Memory B cell (primary cell): ENCODE measurements around the gene TYK2.
"Not testable (repeated sequence)": the region's sequence is repeated elsewhere in the genome, so short reads cannot be mapped to it uniquely, and the experiment has no call there.

Experiments used
- ATAC-seq: fragments of 150-1000 bp; cut with Tn5 transposase; 2 replicates; pipeline ENCODE4 v1.10.0; 2021; ENCODE audit warnings: low read depth, mild to moderate bottlenecking, moderate library complexity
- DNase-seq, 2 donors: peaks; one replicate each; pipeline ENCODE4 v3.0.0; 2022; ENCODE audit warnings: low spot score in 2 of 2
- H3K27ac Mint-ChIP-seq: one replicate; pipeline ENCODE4 v1.8.0; 2022; ENCODE audit warnings: mild to moderate bottlenecking, moderate library complexity, mixed read lengths
- H3K27me3 Mint-ChIP-seq: one replicate; pipeline ENCODE4 v1.8.0; 2022; ENCODE audit warnings: mixed read lengths
- H3K36me3 Mint-ChIP-seq: one replicate; pipeline ENCODE4 v1.8.0; 2022; ENCODE audit warnings: mild to moderate bottlenecking, mixed read lengths
- H3K4me1 Mint-ChIP-seq: one replicate; pipeline ENCODE4 v1.8.0; 2022; ENCODE audit warnings: mixed read lengths
- H3K4me3 Mint-ChIP-seq: one replicate; pipeline ENCODE4 v1.8.0; 2022; ENCODE audit warnings: mild to moderate bottlenecking, moderate library complexity, mixed read lengths
- H3K9me3 Mint-ChIP-seq: one replicate; pipeline ENCODE4 v1.8.0; 2022; ENCODE audit warnings: mixed read lengths

TYK2 gene

DNA sequence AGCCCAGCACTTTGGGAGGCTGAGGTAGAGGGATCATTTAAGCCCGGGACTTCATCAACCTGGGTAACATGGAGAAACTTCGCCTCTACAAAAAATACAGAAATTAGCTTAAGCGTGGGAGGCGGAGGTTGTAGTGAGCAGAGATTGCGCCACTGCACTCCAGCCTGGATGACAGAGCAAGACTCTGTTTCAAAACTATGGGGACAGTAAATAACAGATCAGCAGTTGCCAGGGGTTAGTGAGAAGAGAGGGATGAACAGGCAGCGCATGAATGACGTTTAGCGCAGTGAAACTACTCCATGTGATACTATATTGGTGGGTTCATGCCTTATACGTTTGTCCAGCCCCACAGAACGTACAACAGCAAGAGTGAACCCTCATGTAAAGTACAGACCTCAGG is 33.9 kb downstream of the TYK2 start:
- no peaks in the 10 kb centered on the region for H3K27me3 Mint-ChIP-seq
- H3K4me1 Mint-ChIP-seq: no peaks in the 10 kb centered on the region
- H3K27ac Mint-ChIP-seq: no peak overlapping the region
- DNase-seq (no peak), ATAC-seq (no peak)
- peaks cover 2% of the 10 kb centered on the region for H3K36me3 Mint-ChIP-seq
- H3K4me3 Mint-ChIP-seq: no peak overlapping the region
- no peaks in the 10 kb centered on the region for H3K9me3 Mint-ChIP-seq

GRCh38 chr19:10344780-10345179 is 35.6 kb downstream of the TYK2 start:
- Mint-ChIP-seq H3K27me3 (no peaks in the 10 kb centered on the region), H3K4me1 (peaks cover 2% of the 10 kb centered on the region), H3K36me3 (peaks cover under 1% of the 10 kb centered on the region), H3K9me3 (no peaks in the 10 kb centered on the region), H3K4me3 (no peak overlapping the region), H3K27ac (no peak overlapping the region)
- DNase-seq (no peak), ATAC-seq (no peak)

DNA sequence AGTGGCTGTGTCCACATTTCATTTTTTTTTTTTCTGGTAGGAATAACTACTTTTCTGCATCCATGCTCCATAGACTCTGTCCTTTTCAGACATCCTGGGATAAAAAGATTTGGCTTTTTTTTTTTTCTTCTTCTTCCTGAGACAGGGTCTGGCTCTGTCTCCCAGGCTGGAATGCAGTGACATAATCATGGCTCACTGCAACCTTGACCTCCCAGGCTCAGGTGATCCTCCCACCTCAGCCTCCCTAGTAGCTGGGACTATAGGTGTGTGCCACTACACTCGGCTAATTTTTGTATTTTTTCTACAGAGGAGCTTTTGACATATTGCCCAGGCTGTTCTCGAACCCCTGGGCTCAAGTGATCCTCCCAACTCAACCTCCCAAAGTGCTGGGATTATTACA is 36.9 kb downstream of the TYK2 start:
- ATAC-seq: no peak
- no peaks in the 10 kb centered on the region for H3K9me3 Mint-ChIP-seq
- no peak overlapping the region for H3K27ac Mint-ChIP-seq
- DNase-seq: no peak
- H3K36me3 Mint-ChIP-seq: no peaks in the 10 kb centered on the region
- H3K27me3 Mint-ChIP-seq: no peaks in the 10 kb centered on the region
- H3K4me1 Mint-ChIP-seq: peaks cover 9% of the 10 kb centered on the region
- no peak overlapping the region for H3K4me3 Mint-ChIP-seq

GRCh38 chr19:10339977-10340376 is 40.4 kb downstream of the TYK2 start:
- ATAC-seq (no peak), DNase-seq (no peak)
- Mint-ChIP-seq H3K27ac (peak overlapping the region; percentile 92), H3K9me3 (no peaks in the 10 kb centered on the region), H3K4me1 (peaks cover 14% of the 10 kb centered on the region), H3K27me3 (no peaks in the 10 kb centered on the region), H3K4me3 (peak overlapping the region; percentile 97), H3K36me3 (peaks cover 2% of the 10 kb centered on the region)

GRCh38 chr19:10339380-10339960 is 40.9 kb downstream of the TYK2 start, which contains the start of gene ICAM3:
ICAM3 (minus strand) TSS chr19:10339624; CDS start chr19:10339614, 10 bp downstream.
- peak; percentile 51 to 62 for DNase-seq
- peaks cover 2% of the 10 kb centered on the region for H3K36me3 Mint-ChIP-seq
- H3K9me3 Mint-ChIP-seq: no peaks in the 10 kb centered on the region
- peak within 1 kb of the TSS; percentile 92 for H3K27ac Mint-ChIP-seq
- ATAC-seq: peak; percentile 100
- H3K4me1 Mint-ChIP-seq: peaks cover 14% of the 10 kb centered on the region
- no peaks in the 10 kb centered on the region for H3K27me3 Mint-ChIP-seq
- H3K4me3 Mint-ChIP-seq: peak within 1 kb of the TSS; percentile 97

DNA sequence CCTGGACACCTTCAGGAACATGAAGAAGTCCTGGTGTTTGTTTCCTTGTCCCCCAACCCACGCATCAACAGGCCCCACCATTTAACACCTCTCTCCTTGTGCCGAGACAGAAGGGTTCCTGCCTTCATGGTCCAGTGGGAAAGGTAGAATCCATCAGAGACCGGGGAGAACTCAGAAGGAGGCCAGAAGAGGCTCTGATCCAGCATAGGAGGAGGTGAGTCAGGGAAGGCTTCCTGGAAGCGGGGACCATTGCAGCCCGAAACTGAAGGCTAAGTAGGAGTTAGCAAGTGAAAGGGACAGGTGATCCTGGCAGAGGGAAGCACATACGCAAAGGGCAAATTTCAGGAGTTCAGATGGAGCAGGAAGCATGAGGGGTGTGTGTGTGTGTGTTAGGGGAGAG is 41.4 kb downstream of the TYK2 start:
- peak; percentile 1 for ATAC-seq
- peaks cover 2% of the 10 kb centered on the region for H3K36me3 Mint-ChIP-seq
- H3K4me1 Mint-ChIP-seq: peaks cover 14% of the 10 kb centered on the region
- no peak for DNase-seq
- H3K4me3 Mint-ChIP-seq: peak overlapping the region; percentile 97
- H3K9me3 Mint-ChIP-seq: no peaks in the 10 kb centered on the region
- H3K27ac Mint-ChIP-seq: peak overlapping the region; percentile 92
- no peaks in the 10 kb centered on the region for H3K27me3 Mint-ChIP-seq

DNA sequence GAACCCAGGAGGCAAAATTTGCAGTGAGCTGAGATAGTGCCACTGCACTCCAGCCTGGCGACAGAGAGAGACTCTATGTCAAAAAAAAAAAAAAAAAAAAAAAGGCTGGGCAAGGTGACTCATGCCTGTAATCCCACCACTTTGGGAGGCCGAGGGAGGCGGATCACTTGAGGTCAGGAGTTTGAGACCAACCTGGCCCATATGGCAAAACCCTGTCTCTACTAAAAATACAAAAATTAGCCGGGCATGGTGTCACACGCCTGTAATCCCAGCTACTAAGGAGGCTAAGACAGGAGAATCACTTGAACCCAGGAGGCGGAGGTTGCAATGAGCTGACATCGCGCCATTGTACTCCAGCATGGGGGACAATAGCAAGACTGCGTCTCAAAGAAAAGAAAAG is 43.6 kb downstream of the TYK2 start:
- H3K4me3 Mint-ChIP-seq, DNase-seq, H3K9me3 Mint-ChIP-seq, H3K27me3 Mint-ChIP-seq, ATAC-seq, H3K27ac Mint-ChIP-seq, H3K36me3 Mint-ChIP-seq: not testable (repeated sequence)
- H3K4me1 Mint-ChIP-seq: peaks cover 22% of the 10 kb centered on the region

GRCh38 chr19:10335352-10335985 is 44.9 kb downstream of the TYK2 start:
- peaks cover 2% of the 10 kb centered on the region for H3K36me3 Mint-ChIP-seq
- H3K4me3 Mint-ChIP-seq: peak overlapping the region; percentile 58
- H3K4me1 Mint-ChIP-seq: peaks cover 19% of the 10 kb centered on the region

DNA sequence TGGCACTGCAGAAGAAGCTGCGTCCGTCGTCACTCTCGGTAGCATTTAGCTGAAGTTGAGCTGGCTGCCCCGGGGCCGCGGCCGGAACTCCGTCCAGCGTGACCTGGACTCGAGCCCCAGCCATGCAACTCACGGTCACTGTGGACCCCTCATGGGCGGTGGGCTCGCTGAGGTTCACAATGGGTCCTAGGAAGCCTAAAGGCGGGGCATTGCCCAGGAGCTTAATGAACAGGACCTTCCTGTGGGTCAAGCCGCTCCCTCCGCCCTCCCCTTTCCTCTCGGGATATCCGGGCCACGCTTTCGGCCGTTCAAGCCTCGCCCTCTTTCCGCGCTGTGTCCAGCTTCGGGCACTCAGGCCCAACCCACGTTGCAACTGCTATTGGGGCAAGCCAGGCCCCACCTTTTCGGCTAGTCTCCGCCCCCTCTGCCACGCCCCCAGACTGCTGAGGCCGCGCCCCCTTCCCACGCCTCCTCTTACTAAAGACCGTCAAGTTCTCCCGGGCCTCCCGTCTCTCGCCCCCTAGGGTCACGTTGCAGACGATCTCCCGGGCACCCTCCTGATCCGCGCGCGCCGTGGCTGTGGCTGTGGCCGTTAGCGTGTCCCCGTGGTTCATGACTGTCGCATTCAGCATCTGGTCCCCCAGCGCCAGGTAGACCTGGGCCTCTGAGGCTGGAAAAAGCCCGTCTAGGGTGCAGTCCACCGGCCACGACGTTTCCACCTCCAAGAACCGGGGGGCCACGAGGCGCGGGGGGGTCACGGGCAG is 45.6 kb downstream of the TYK2 start:
- no peaks in the 10 kb centered on the region for H3K27me3 Mint-ChIP-seq
- H3K27ac Mint-ChIP-seq: peak overlapping the region; percentile 94
- H3K9me3 Mint-ChIP-seq: no peaks in the 10 kb centered on the region
- peaks cover 2% of the 10 kb centered on the region for H3K36me3 Mint-ChIP-seq
- DNase-seq (no peak), ATAC-seq (no peak)
- peaks cover 19% of the 10 kb centered on the region for H3K4me1 Mint-ChIP-seq
- H3K4me3 Mint-ChIP-seq: peak overlapping the region; percentile 32

More at GRCh38 chr19:10335352-10335985, 44.9 kb downstream of the TYK2 start:
- Mint-ChIP-seq H3K27ac (no peak overlapping the region), H3K27me3 (no peaks in the 10 kb centered on the region), H3K9me3 (no peaks in the 10 kb centered on the region)
- no peak for DNase-seq
- no peak for ATAC-seq

- H3K4me3 Mint-ChIP-seq: peak overlapping the region; percentile 87
- H3K36me3 Mint-ChIP-seq: peaks cover 5% of the 10 kb centered on the region
- ATAC-seq (no peak), DNase-seq (no peak)
- H3K9me3 Mint-ChIP-seq: no peaks in the 10 kb centered on the region
- H3K27ac Mint-ChIP-seq: peak overlapping the region; percentile 94
- peaks cover 17% of the 10 kb centered on the region for H3K4me1 Mint-ChIP-seq
- no peaks in the 10 kb centered on the region for H3K27me3 Mint-ChIP-seq
These were observed 46.4 kb downstream of the TYK2 start for GRCh38 chr19:10333758-10334587.

DNA sequence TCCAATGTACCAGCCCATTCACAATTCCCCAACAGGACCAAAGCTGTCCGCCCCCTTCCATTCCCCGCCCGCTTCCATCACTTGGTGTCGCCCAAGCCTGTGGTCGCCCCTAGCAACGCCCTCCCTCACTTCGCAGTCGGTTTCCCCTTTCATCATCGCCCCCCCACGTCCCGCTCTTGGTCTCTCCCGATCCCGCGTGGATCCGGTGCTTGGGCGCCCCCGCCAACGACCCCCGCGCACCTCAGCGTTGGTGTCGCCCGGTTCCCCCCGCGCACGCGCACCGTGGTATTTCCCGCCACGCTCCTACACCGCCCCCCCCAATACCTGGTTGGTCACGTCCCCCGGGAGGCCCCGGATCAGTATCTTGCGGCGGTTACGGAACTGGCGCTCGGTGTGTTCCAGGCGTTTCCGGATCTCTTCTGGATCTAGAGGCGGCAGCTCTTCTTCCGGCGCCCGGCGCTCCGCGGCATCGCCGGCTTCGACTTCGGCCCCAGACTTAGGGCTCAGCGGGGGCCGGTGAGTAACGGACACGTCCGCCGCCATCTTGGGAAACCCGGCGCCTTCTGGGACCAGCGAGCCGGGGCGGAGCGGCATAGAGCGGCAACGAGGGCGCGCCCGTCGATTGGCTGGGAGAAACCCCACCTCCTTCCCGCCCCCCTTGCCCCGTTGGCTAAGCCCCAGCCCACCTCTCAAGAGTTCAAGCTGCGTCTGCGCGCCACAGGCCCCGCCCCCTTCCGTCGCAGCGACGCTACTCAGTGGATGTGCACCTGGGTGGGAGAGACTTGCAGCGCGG is 47.2 kb downstream of the TYK2 start, which contains the start of gene RAVER1:
TSS of gene RAVER1 (minus strand) at position 565 of the 793 bp plus-strand sequence. CDS start at position 543, 22 bp downstream.
- Mint-ChIP-seq H3K27ac (peak within 1 kb of the TSS; percentile 94), H3K27me3 (no peaks in the 10 kb centered on the region), H3K4me3 (peak within 1 kb of the TSS; percentile 87), H3K36me3 (peaks cover 5% of the 10 kb centered on the region), H3K9me3 (no peaks in the 10 kb centered on the region), H3K4me1 (peaks cover 10% of the 10 kb centered on the region)
- ATAC-seq (peak; percentile 91), DNase-seq (peak; percentile 92 to 96)

DNA sequence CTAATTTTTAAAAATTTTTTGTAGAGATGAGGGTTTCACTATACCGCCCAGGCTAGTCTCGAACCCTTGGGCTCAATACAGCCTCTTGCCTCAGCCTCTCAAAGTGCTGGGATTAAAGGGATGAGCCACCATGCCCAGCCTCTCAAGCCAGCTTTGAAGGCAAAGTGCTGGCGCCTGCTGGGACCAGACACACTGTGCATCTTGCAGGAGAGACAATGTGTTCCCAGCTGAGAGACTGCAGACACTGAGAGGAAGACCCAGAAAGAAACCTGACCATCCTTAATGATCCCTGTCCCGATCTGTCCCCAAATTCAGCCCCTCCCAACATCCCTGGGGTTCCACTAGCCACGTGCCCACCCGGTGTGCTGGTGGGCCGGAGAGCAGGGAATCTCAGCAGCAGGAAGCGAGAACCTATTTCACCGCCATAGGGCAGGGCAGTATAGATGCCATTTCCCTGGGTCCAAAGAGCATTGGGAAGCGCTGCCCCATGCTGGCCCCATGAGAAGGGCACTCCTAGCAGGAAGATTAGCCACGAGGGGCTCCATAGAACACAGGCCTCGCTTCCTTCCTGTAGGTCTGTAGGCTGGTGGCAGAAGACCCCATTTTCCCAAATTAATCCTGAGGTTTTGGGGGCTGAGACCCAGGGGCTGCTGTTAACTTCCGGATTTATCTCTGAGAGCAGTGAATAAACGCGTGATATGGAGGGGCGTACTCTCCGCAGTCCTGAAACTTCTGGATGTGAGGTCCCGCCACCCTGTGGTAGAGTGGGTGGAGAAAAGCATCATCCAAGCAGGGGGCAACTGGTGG is 48.0 kb downstream of the TYK2 start:
- Mint-ChIP-seq H3K27me3 (no peaks in the 10 kb centered on the region), H3K4me1 (peaks cover 10% of the 10 kb centered on the region), H3K27ac (peak overlapping the region; percentile 94), H3K9me3 (no peaks in the 10 kb centered on the region), H3K4me3 (peak overlapping the region; percentile 87), H3K36me3 (peaks cover 7% of the 10 kb centered on the region)
- DNase-seq (no peak), ATAC-seq (peak; percentile 0)
